Lower leg skin (tissue), 4 donors: ENCODE measurements around the gene KCND2. TPM values are rescaled to one million over a fixed set of nuclear protein-coding genes. Genes with fewer than 3 reads are reported as not detected.

ENCODE experiments used
- DNase-seq, 2 donors: peaks; one replicate each; pipeline ENCODE4 v3.0.0-alpha.2; 2019; ENCODE audit warnings: low spot score in 2 of 2
- H3K4me3 ChIP-seq: fragments of 200-600 bp; sonication (generic); 2 replicates; pipeline ENCODE4 v1.5.1; 2017; ENCODE audit warnings: mild to moderate bottlenecking, low read depth; ENCODE audit not compliant: poor library complexity, severe bottlenecking
- CTCF ChIP-seq, 3 donors: fragments of 450-650 bp; IDR thresholded peaks; one replicate each; pipeline ENCODE4 v1.5.1; 2016; ENCODE audit warnings: antibody characterized with exemption in 3 of 3, mild to moderate bottlenecking in 3 of 3, moderate library complexity in 2 of 3
- POLR2A ChIP-seq, 2 donors: fragments of 450-650 bp; IDR thresholded peaks; one replicate each; pipeline ENCODE4 v1.6.1; 2016 to 2017; ENCODE audit warnings: antibody characterized with exemption in 2 of 2, mild to moderate bottlenecking in 1 of 2, moderate library complexity in 1 of 2
- WGBS, 2 donors: methylation state at CpG; one replicate each; pipeline ENCODE4 v1.1.5; 2018; 5-methylcytosine and 5-hydroxymethylcytosine counted together
- intact Hi-C: fragments of 100-400 bp; cut with DNase I; formaldehyde crosslinking; loops from one replicate; pipeline ENCODE4 v1.15.0; 2023; ENCODE audit warnings: low total_unique reads
- total RNA-seq, 4 donors: library from RNA; depleted of rRNA; stranded (reverse); fragments of >200 nt; gene quantifications; one replicate each; pipeline ENCODE4 v1.1.0, GENCODE V29; 2016

The KCND2 gene
- total RNA-seq, 4 donors from 2014 or later = 0.11 to 0.25 (median 0.15) TPM

GRCh38 chr7:120523985-120524384, 251.0 kb downstream of the KCND2 start:
- 91 to 96% methylated on average over 7 of the region's 7 CpGs for WGBS, 2 donors
- no peak overlapping the region for H3K4me3 ChIP-seq
- no peak for DNase-seq
- intact Hi-C loops = no loop called here
- TF ChIP-seq CTCF (IDR thresholded peaks at IDR 0.05) = no peak
- TF ChIP-seq POLR2A (IDR thresholded peaks at IDR 0.05) = no peak

GRCh38 chr7:120526902-120527509, 254.0 kb downstream of the KCND2 start:
- intact Hi-C loops = no loop called here
- no peak for DNase-seq
- no peak overlapping the region for H3K4me3 ChIP-seq
- 83 to 85% methylated on average over 5 of the region's 5 CpGs for WGBS, 2 donors
- no peak for TF ChIP-seq CTCF (IDR thresholded peaks at IDR 0.05)
- no peak for TF ChIP-seq POLR2A (IDR thresholded peaks at IDR 0.05)

- WGBS, 2 donors = 94 to 95% methylated on average over 5 of the region's 5 CpGs
- DNase-seq = no peak
- H3K4me3 ChIP-seq = no peak overlapping the region
- intact Hi-C loops = no loop called here
- no peak for TF ChIP-seq CTCF (IDR thresholded peaks at IDR 0.05)
- TF ChIP-seq POLR2A (IDR thresholded peaks at IDR 0.05) = no peak
These were observed 256.8 kb downstream of the KCND2 start for GRCh38 chr7:120529736-120530135.

- DNase-seq = peak in 1 of 2 donors; percentile 75
- no peak overlapping the region for H3K4me3 ChIP-seq
- TF ChIP-seq CTCF (IDR thresholded peaks at IDR 0.05) (no peak), POLR2A (IDR thresholded peaks at IDR 0.05) (no peak)
- intact Hi-C loops = no loop called here
- 91 to 100% methylated on average over 1 of the region's 1 CpG for WGBS, 2 donors
These were observed 265.4 kb downstream of the KCND2 start for GRCh38 chr7:120538335-120538734.

GRCh38 chr7:120539321-120539720, 266.3 kb downstream of the KCND2 start:
- no peak for DNase-seq
- intact Hi-C loops = no loop called here
- H3K4me3 ChIP-seq = no peak overlapping the region
- WGBS, 2 donors = 51 to 71% methylated on average over 5 of the region's 5 CpGs
- TF ChIP-seq POLR2A (IDR thresholded peaks at IDR 0.05) (no peak), CTCF (IDR thresholded peaks at IDR 0.05) (no peak)

- 31 to 35% methylated on average over 4 of the region's 4 CpGs for WGBS, 2 donors
- DNase-seq = no peak
- TF ChIP-seq POLR2A (IDR thresholded peaks at IDR 0.05) (no peak), CTCF (IDR thresholded peaks at IDR 0.05) (no peak)
- no peak overlapping the region for H3K4me3 ChIP-seq
- intact Hi-C loops = no loop called here
These were observed 274.6 kb downstream of the KCND2 start for GRCh38 chr7:120547605-120548004.
